OCI-LY1 (cell line): ENCODE measurements around the gene BEAN1.

Experiments used
- H2AFZ ChIP-seq: fragments of 200-600 bp; sonication (generic), shearing (Covaris generic); 2 replicates; pipeline ENCODE4 v1.6.0; 2014; ENCODE audit warnings: antibody characterized with exemption, mild to moderate bottlenecking, low read length
- H3F3A ChIP-seq: fragments of 200-600 bp; sonication (generic), shearing (Covaris generic); 2 replicates; pipeline ENCODE4 v1.6.0; 2014; ENCODE audit warnings: mild to moderate bottlenecking, antibody characterized with exemption, low read length, moderate library complexity; ENCODE audit not compliant: insufficient read depth
- H3K27ac ChIP-seq: fragments of 200-600 bp; sonication (generic); 2 replicates; pipeline ENCODE4 v1.5.1; 2014; ENCODE audit warnings: low read length, mixed run types, mild to moderate bottlenecking, low read depth; ENCODE audit not compliant: poor library complexity, severe bottlenecking
- H3K27me3 ChIP-seq: fragments of 200-600 bp; sonication (generic); 2 replicates; pipeline ENCODE4 v1.6.0; 2014; ENCODE audit warnings: antibody characterized with exemption, mild to moderate bottlenecking, low read length, moderate library complexity; ENCODE audit not compliant: insufficient read depth
- H3K36me3 ChIP-seq: fragments of 200-600 bp; sonication (generic); 2 replicates; pipeline ENCODE4 v1.6.1; 2014; ENCODE audit warnings: mild to moderate bottlenecking, antibody characterized with exemption, low read length, moderate library complexity, mixed read lengths; ENCODE audit not compliant: insufficient read depth
- H3K4me1 ChIP-seq: fragments of 200-600 bp; sonication (generic); 2 replicates; pipeline ENCODE4 v1.5.1; 2014; ENCODE audit warnings: mild to moderate bottlenecking, low read length, moderate library complexity; ENCODE audit not compliant: insufficient read depth, severe bottlenecking
- H3K4me2 ChIP-seq: fragments of 200-600 bp; sonication (generic), shearing (Covaris generic); 2 replicates; pipeline ENCODE4 v1.6.1; 2014; ENCODE audit warnings: low read length
- H3K4me3 ChIP-seq: fragments of 200-600 bp; sonication (generic); 2 replicates; pipeline ENCODE4 v1.5.1; 2014; ENCODE audit warnings: low read length, low read depth, mild to moderate bottlenecking, mixed read lengths; ENCODE audit not compliant: poor library complexity, severe bottlenecking
- H3K79me2 ChIP-seq: fragments of 200-600 bp; shearing (Covaris generic); 2 replicates; pipeline ENCODE4 v1.6.1; 2016; ENCODE audit warnings: mixed run types, low read length, mixed read lengths; ENCODE audit not compliant: insufficient read depth
- H3K9ac ChIP-seq: fragments of 200-600 bp; sonication (generic), shearing (Covaris generic); 2 replicates; pipeline ENCODE4 v1.6.1; 2014; ENCODE audit warnings: mild to moderate bottlenecking, low read length, mixed read lengths
- H3K9me2 ChIP-seq: fragments of 200-600 bp; sonication (generic), shearing (Covaris generic); 2 replicates; pipeline ENCODE4 v1.6.1; 2014; ENCODE audit warnings: low read depth, mild to moderate bottlenecking, low read length, mixed read lengths
- H3K9me3 ChIP-seq: fragments of 200-600 bp; shearing (Covaris generic); 2 replicates; pipeline ENCODE4 v1.6.1; 2014; ENCODE audit warnings: low read length, mixed read lengths
- H4K20me1 ChIP-seq: fragments of 200-600 bp; sonication (generic), shearing (Covaris generic); 2 replicates; pipeline ENCODE4 v1.6.0; 2016; ENCODE audit warnings: mild to moderate bottlenecking, low read length; ENCODE audit not compliant: insufficient read depth
- CTCF ChIP-seq: fragments of 200-600 bp; sonication (generic), shearing (Covaris generic); IDR thresholded peaks from 2 replicates; pipeline ENCODE4 v1.5.1; 2017; ENCODE audit warnings: mild to moderate bottlenecking, antibody characterized with exemption, low read length, moderate library complexity, mixed read lengths
- EZH2 ChIP-seq: fragments of 200-600 bp; sonication (generic), shearing (Covaris generic); IDR thresholded peaks from 2 replicates; pipeline ENCODE4 v1.8.0; 2017; ENCODE audit warnings: borderline replicate concordance, mixed run types, mild to moderate bottlenecking, antibody characterized with exemption, low read length, moderate library complexity, mixed read lengths

Gene BEAN1

GRCh38 chr16:66388350-66389139 lies 38.5 kb upstream of the BEAN1 start:
- TF ChIP-seq EZH2 (no peak), CTCF (no peak)
- Histone ChIP-seq H3K36me3 (no peaks in the 10 kb centered on the region), H3K9me3 (no peaks in the 10 kb centered on the region), H3K9me2 (no peaks in the 10 kb centered on the region), H3K4me3 (no peak overlapping the region), H3K4me2 (no peak overlapping the region), H3F3A (no peaks in the 10 kb centered on the region), H4K20me1 (no peaks in the 10 kb centered on the region), H3K27ac (no peak overlapping the region), H3K9ac (no peak overlapping the region), H3K4me1 (no peaks in the 10 kb centered on the region), H3K27me3 (0 out of 2 replicates have a peak, but pooled peaks cover 4% of the 10 kb centered on the region), H2AFZ (no peak overlapping the region), H3K79me2 (no peaks in the 10 kb centered on the region)

- Histone ChIP-seq H3K79me2 (no peaks in the 10 kb centered on the region), H2AFZ (no peak overlapping the region), H3K9me2 (no peaks in the 10 kb centered on the region), H3F3A (no peaks in the 10 kb centered on the region), H4K20me1 (no peaks in the 10 kb centered on the region), H3K27me3 (0 out of 2 replicates have a peak, but pooled peaks cover 4% of the 10 kb centered on the region), H3K9me3 (no peaks in the 10 kb centered on the region), H3K9ac (no peak overlapping the region), H3K4me1 (no peaks in the 10 kb centered on the region), H3K4me2 (no peak overlapping the region), H3K36me3 (no peaks in the 10 kb centered on the region), H3K4me3 (no peak overlapping the region), H3K27ac (no peak overlapping the region)
- TF ChIP-seq CTCF (no peak), EZH2 (no peak)
Observed at GRCh38 chr16:66389256-66390176, 37.6 kb upstream of the BEAN1 start.

- Histone ChIP-seq H4K20me1 (no peaks in the 10 kb centered on the region), H3K9me3 (no peaks in the 10 kb centered on the region), H3K79me2 (no peaks in the 10 kb centered on the region), H3F3A (no peaks in the 10 kb centered on the region), H3K27ac (no peak overlapping the region), H3K36me3 (no peaks in the 10 kb centered on the region), H3K27me3 (0 out of 2 replicates have a peak, but pooled peaks cover 4% of the 10 kb centered on the region), H3K9me2 (no peaks in the 10 kb centered on the region), H3K9ac (no peak overlapping the region), H2AFZ (no peak overlapping the region), H3K4me3 (no peak overlapping the region), H3K4me2 (no peak overlapping the region), H3K4me1 (no peaks in the 10 kb centered on the region)
- TF ChIP-seq CTCF (no peak), EZH2 (no peak)
Observed at GRCh38 chr16:66390346-66391108, 36.6 kb upstream of the BEAN1 start.
